PFSK-1 (cell line): ENCODE data around the gene PTBP3.

ENCODE experiments used
- POLR2AphosphoS5 ChIP-seq: IDR thresholded peaks from 2 replicates; pipeline ENCODE4 v1.6.1; 2012; ENCODE audit warnings: low read depth, mild to moderate bottlenecking, control low read depth, low read length, moderate library complexity
- TAF1 ChIP-seq: IDR thresholded peaks from 2 replicates; pipeline ENCODE4 v1.6.1; 2012; ENCODE audit warnings: low read length, control low read depth, borderline replicate concordance; ENCODE audit not compliant: insufficient read depth

DNA sequence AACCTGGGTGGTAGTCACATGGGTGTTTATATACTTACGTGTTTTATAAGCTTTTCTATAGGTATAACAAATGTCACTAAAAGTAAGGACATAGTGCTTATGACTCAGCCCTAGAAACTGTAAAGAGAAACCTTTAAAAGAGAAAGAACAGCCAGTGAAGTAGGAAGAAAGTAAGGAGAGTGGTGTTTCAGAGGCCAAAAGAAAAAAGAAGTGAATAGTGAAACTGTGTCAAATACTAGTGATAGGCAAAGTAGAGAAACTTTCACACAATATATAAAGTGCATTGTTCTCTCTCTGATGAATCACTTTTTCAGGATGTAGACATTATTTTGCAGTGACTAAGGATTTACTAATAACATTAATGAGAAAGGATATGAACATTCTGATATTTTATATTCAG, 84.1 kb downstream of the PTBP3 start:
- no peak for TF ChIP-seq POLR2AphosphoS5
- TF ChIP-seq TAF1 = no peak
